Posterior cingulate gyrus (tissue), 11 donors: ENCODE measurements around the gene MIS18BP1.
"Not testable (repeated sequence)": the region's sequence is repeated elsewhere in the genome, so short reads cannot be mapped to it uniquely, and the experiment has no call there.

Source experiments
- DNase-seq, 10 donors: peaks; one replicate each; pipeline versions ENCODE4 v3.0.0 to v3.0.0-alpha.2; 2020 to 2021; ENCODE audit warnings: mixed read lengths in 3 of 10
- intact Hi-C: fragments of 100-400 bp; cut with DNase I; formaldehyde crosslinking; loops from one replicate; pipeline ENCODE4 v1.15.1; 2023

Gene MIS18BP1

GRCh38 chr14:45249856-45250575 lies 3.0 kb downstream of the MIS18BP1 start:
- DNase-seq = no peak

GRCh38 chr14:45247427-45247826 lies 5.6 kb downstream of the MIS18BP1 start:
- DNase-seq = no peak
- intact Hi-C loops = no loop called here

More at GRCh38 chr14:45249856-45250575, 3.0 kb downstream of the MIS18BP1 start:
- intact Hi-C loops = loop anchor here (5.0 to 10.0 kb wide), 2 partner anchors 115 to 338 kb away; partner anchors contain the start of genes FANCM and FKBP3

GRCh38 chr14:45246691-45247090 lies 6.3 kb downstream of the MIS18BP1 start:
- intact Hi-C loops = no loop called here
- no peak for DNase-seq

GRCh38 chr14:45246151-45246550 lies 6.9 kb downstream of the MIS18BP1 start:
- no peak for DNase-seq
- intact Hi-C loops = no loop called here

- DNase-seq = no peak
- intact Hi-C loops = no loop called here
Observed at GRCh38 chr14:45242706-45243105, 10.3 kb downstream of the MIS18BP1 start.

- DNase-seq = no peak
- intact Hi-C loops = no loop called here
Observed at GRCh38 chr14:45238988-45239387, 14.0 kb downstream of the MIS18BP1 start.

GRCh38 chr14:45227566-45227965 lies 25.4 kb downstream of the MIS18BP1 start:
- no peak for DNase-seq
- intact Hi-C loops = no loop called here

- no peak for DNase-seq
- intact Hi-C loops = no loop called here
Observed at GRCh38 chr14:45222485-45223262, 30.3 kb downstream of the MIS18BP1 start.

GRCh38 chr14:45214341-45214740 lies 38.7 kb downstream of the MIS18BP1 start:
- DNase-seq, intact Hi-C loops: not testable (repeated sequence)

- intact Hi-C loops, DNase-seq: not testable (repeated sequence)
Observed at GRCh38 chr14:45213716-45214115, 39.3 kb downstream of the MIS18BP1 start.

- intact Hi-C loops = no loop called here
- no peak for DNase-seq
Observed at GRCh38 chr14:45212231-45212630, 40.8 kb downstream of the MIS18BP1 start.

- DNase-seq = no peak
- intact Hi-C loops = no loop called here
Observed at GRCh38 chr14:45211295-45211694, 41.7 kb downstream of the MIS18BP1 start.

GRCh38 chr14:45210159-45210558 lies 42.8 kb downstream of the MIS18BP1 start:
- intact Hi-C loops = no loop called here
- DNase-seq = no peak

- no peak for DNase-seq
- intact Hi-C loops = no loop called here
Observed at GRCh38 chr14:45204241-45204640, 48.8 kb downstream of the MIS18BP1 start.

GRCh38 chr14:45201905-45202304 lies 51.1 kb downstream of the MIS18BP1 start:
- intact Hi-C loops = no loop called here
- DNase-seq = peak in 5 of 10 donors; percentile 3 to 82 (median 25)

GRCh38 chr14:45199230-45199629 lies 53.8 kb downstream of the MIS18BP1 start:
- intact Hi-C loops = no loop called here
- DNase-seq = no peak

- intact Hi-C loops = no loop called here
- DNase-seq = no peak
Observed at GRCh38 chr14:45198551-45198950, 54.5 kb downstream of the MIS18BP1 start.

GRCh38 chr14:45194964-45195363 lies 58.0 kb downstream of the MIS18BP1 start:
- intact Hi-C loops = no loop called here

GRCh38 chr14:45185100-45185814 lies 67.7 kb downstream of the MIS18BP1 start:
- no peak for DNase-seq
- intact Hi-C loops = no loop called here

More at GRCh38 chr14:45194964-45195363, 58.0 kb downstream of the MIS18BP1 start:
- DNase-seq = no peak

GRCh38 chr14:45181806-45182205 lies 71.2 kb downstream of the MIS18BP1 start:
- intact Hi-C loops = no loop called here

GRCh38 chr14:45181329-45181728 lies 71.7 kb downstream of the MIS18BP1 start:
- DNase-seq = no peak
- intact Hi-C loops = no loop called here

More at GRCh38 chr14:45181806-45182205, 71.2 kb downstream of the MIS18BP1 start:
- DNase-seq = no peak
